Right forelimb (tissue), 1 donor: ENCODE measurements around the gene ALKBH5.

ENCODE experiments used
- DNase-seq: peaks from one replicate; pipeline ENCODE4 v3.0.0-alpha.2; 2018

Gene ALKBH5

DNA sequence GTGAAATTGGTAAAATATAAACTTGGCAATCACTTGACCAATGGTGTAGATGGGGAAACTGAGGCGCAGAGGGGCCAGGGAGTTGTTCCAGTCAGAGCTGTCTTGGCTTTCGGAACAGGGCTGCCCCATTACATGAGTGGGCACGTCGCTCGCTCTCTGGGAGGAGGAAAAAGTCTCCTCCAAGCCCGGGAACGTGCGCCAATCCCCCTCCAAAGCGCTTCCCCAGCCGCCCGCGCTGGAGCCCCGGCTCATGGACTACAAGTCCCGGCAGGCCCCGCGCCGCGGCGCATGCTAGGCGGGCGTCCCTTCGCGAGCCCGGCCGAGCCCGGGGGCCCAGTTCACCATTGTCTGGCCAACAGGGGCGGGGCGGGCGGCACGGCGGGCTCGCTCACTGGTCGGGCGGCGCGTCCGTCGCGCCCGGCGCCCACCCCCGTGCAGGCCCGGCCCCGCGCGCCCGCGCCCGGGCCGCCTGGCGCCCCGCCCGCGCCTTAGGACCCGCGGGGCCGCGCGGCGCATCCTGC is 41.6 kb downstream of the ALKBH5 start, which contains the start of gene LLGL1:
TSS of gene LLGL1 (plus strand) at position 515 of the 521 bp plus-strand sequence. CDS start 48 bp downstream, outside the sequence.
- DNase-seq, result peak; percentile 99

DNA sequence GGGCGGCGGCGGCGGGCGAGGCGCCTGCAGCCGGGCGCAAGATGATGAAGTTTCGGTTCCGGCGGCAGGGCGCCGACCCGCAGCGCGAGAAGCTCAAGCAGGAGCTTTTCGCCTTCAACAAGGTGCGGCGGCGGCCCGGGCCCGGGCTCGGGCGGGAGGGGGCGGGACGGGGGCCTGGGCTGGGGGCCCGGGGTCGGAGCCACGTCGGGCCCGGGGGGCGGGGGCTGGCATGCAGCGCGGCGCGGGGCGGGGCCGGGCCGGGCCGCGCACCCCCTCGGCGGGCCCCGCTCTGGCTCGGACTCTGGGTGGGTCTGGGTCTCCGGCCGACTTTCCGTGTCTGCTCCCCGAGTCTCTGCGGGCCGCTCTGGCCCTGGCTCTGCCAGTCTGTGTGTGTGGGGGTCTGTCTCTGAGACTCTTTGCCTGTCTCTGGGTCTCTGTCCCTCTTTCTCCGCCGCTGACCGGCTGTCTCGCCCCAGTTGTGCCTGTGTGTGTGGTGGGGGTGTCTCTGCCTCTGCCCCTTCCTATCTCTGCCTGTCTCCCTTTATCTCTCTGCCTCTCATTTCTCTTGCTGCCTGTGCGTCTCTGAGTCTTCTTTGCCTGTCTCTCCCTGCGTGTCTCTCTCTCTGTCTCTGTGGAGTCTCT is 42.1 kb downstream of the ALKBH5 start:
- peak; percentile 79 for DNase-seq

DNA sequence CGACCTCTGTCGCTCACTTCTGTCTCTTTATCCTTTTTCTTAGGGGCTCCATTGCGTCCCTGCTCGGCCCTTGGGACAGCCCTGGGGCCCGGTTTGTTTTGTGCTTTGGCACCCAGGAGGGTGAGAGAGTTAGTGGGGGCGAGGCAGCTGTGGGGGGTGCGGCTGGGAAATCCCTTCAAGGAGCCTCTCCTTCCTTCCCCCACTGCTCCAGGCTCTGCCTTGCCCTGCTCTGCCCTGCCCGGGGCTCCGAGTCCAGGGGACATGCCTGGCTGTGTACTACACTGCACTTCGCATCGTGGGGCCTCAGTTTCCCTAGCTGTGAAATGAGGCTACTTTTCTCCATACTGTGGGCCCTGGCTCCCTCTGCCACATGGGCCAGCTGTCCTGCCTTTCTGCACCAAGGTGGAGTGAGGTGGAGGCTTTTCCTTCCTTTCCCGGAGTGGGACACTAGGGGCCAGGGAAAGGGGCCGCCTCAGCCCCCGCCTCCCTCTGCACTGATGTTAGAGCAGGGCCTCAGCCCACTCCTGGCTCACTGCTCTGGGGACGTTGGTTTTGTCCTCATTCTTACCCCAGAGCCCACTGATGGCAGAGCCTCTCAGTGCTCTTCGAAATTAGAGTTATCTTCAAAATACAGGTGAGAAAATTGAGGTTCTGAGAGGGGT is 42.8 kb downstream of the ALKBH5 start:
- no peak for DNase-seq

DNA sequence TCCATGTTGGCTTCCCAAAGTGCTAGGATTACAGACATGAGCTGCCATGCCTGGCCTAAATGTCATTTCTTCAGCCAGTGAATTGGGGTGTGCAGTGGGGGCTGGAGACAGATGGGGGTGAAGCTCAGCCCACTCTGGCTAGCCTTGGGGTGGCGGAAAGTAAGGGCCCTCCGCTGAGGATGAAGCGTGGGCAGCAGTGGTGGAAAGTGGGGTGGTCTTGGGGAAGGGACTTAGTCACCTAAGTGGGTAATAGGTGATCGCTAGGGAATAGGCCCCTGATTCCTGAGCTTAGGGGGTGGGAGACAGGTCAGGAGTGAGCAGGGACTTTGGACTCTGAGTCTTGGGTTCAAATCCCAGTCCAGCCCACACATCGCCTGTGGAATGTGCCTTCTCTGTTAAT is 44.0 kb downstream of the ALKBH5 start:
- DNase-seq, result no peak

DNA sequence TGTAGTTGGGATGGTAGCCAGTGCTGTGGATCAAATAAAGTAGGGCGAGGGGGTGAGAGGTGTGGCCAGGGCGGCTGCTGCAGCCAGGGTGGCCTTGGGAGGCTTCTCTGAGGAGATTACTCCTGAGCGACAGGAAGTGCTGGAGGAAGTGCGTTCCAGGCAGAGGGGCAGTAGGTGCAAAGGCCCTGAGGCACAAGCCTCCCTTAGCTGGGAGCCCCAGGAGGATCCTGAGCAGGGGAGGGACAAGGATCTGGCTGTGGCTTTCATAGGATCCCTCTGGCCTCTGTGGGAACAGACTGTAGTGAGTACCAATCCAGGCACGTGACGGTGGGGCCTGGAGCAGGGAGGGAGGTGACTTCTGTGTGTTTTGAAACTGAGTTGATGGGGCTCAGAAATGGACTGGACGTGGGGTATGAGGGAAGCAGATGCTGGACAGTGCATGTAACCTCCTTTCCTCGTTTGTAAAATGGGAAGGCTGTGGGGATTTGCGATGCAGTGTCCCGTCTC is 44.6 kb downstream of the ALKBH5 start:
- no peak for DNase-seq

DNA sequence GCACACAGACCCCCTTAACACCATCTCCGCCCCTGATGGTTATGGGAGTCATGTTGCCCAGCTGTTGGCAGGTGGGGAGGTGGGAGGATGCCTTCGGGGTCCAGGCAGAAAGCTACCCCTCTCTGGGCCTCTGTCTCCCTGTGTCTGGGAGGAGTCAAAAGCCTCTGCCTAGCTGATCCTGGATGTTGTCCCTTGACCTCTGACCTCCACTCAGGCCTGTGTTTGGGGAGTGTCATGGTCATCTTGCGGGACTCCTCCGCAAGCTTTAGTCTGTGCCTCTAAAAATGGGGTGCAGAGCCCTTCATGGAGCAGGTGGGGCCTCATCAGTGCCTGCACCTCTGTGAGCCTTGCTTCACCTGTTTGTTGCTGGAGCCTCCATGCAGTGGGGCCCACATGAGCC is 45.6 kb downstream of the ALKBH5 start:
- no peak for DNase-seq

DNA sequence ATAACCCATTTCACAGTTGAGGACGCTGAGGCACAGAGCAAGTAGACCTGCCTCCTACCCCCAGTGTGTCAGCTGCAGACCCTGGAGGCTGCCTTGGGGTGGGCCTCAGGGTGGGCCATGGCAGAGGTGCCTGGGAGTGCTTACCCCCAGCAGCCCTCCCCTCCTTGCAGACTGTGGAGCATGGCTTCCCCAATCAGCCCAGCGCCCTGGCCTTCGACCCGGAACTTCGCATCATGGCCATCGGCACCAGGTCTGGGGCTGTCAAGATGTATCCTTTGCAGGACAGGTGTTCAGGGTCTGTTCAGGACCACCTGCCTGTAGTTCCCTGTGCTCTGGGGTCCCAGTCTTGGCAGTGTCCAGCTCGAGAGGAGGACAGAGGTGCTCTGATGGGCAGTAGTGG is 46.1 kb downstream of the ALKBH5 start:
- no peak for DNase-seq

DNA sequence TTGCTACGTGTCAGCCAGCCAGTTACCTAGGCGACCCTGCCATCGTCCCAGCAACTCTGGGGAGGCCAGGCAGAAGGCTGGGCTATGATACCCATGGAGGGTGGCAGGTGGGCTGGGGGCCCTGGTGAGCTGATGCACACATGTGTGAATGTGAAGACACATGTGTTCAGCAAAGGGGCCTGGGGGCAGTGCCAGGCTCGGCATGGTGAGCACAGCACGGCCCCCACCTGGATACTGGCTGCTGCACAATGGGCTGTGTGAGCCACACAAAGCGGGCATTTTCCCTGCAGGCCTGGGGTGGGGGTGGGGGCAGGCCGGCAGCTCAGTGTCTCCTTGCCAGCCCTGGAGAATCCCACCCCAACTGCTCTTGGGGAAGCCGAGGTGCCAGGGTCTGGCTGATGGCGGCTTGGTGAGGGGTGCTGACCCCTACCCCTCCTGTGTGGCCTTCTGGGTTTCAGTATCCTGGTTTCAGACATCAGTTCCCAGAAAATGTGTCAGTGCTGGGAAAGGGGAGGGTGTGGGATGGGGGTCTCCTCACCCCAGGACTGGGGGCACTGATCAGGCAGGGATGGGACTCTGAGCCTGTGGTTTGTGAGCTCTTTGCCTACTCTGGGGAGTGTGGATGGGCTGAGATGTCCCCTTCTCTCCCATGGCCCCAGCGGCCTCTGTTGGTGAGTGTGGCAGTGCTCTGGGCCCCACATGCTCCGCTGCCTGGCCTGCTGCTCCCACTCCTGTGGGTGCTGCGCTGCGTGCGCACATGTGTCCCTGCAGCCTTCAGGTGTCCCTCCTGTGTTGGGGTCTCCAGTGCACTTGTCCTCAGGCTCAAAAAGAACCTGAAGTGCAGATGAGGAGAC is 46.9 kb downstream of the ALKBH5 start:
- no peak for DNase-seq

DNA sequence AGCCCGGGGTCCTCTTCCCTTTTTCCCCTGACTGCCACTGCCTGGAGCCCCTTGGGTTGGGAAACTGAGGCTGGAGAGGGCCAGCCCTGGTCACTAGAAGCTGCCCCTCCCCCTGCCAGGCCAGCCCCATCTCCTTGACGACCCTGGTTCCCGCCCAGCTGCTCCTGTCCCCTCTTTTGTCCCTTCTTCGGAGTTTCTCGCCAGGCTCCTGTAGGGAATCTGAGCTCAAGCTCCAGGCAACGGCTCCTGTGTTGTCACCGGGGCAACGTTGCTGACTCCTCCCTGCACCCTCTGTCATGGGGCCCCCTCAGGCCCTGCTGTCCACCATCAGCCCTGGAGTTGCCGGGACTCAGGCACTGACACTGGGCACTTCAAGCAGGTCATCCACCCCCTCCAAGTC is 47.5 kb downstream of the ALKBH5 start:
- no peak for DNase-seq

DNA sequence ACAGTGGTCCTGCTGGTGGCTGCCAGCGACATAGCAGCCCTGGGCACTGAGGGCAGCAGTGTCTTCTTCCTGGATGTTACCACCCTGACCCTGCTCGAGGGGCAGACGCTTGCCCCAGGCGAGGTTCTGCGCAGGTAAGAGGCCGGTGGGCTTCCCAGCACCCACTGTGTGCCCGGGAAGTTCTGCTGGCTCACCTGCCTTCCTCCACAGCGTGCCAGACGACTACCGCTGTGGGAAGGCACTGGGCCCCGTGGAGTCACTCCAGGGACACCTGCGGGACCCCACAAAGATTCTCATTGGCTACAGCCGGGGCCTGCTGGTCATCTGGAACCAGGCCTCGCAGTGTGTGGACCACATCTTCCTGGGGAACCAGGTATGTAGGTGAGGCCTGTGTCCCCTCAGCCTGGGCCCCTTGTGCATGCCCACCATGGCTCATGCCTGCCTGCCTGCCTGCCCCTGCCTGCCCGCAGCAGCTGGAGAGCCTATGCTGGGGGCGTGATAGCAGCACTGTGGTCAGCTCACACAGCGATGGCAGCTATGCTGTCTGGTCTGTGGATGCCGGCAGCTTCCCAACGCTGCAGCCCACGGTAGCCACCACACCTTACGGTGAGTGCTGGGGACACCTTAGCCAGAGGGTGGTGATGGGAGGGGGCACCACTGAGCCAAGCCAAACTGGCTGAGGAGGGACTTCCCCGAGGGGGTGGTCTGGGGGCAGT is 50.3 kb downstream of the ALKBH5 start:
- DNase-seq, result no peak

DNA sequence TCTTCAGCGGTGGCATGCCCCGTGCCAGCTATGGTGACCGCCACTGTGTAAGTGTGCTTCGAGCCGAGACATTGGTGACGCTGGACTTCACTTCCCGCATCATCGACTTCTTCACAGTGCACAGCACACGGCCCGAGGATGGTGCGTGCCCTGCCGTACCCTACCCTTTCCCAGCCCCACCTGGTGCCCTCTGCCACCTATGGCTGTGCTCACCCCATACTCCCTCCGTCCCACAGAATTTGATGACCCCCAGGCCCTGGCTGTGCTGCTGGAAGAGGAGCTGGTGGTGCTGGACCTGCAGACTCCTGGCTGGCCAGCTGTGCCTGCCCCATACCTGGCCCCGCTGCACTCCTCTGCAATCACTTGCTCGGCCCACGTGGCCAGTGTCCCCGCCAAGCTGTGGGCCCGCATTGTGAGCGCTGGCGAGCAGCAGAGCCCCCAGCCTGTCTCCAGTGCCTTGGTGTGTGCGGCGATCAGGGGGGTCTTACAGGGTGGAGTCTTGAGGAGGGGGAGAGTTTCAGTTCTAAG is 51.3 kb downstream of the ALKBH5 start:
- no peak for DNase-seq

DNA sequence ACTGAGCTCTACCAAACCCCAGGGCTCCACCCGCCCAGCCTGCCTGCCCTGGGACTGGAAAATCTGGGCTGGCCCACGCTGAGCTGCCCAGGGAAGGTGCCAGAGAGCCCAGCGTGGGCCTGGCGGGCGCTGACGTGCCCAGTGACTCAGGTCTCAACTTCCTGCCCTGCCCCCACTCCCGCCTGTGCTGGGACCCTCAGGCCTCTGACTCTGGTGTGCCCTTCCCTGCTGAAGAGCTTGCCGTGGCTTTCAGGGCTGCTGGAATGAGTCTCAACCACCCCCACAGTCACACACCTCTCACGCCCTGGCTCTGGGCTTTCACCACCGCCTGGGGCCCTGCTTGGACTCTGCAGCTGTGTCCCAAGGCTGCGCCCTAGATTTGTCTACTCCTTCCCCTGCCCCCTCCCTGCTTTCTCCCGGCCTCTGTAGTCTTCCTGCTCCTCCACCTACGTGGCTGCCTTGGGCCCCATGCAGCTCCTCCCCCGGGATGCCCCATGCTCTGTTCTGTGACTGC is 52.2 kb downstream of the ALKBH5 start:
- no peak for DNase-seq

DNA sequence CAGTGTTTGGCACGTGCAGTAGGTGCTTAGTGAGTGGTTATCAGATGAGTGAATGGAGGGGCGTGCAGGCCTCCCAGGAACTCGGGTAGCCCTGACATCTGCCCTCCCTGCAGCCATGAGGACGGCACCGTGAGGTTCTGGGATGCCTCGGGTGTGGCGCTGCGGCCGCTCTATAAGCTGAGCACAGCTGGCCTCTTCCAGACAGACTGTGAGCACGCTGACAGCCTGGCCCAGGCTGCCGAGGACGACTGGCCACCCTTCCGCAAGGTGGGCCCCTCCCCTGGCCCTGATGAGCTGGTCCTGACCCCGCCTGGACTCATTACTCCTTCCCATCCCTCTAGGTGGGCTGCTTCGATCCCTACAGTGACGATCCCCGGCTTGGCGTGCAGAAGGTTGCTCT is 52.9 kb downstream of the ALKBH5 start:
- no peak for DNase-seq

DNA sequence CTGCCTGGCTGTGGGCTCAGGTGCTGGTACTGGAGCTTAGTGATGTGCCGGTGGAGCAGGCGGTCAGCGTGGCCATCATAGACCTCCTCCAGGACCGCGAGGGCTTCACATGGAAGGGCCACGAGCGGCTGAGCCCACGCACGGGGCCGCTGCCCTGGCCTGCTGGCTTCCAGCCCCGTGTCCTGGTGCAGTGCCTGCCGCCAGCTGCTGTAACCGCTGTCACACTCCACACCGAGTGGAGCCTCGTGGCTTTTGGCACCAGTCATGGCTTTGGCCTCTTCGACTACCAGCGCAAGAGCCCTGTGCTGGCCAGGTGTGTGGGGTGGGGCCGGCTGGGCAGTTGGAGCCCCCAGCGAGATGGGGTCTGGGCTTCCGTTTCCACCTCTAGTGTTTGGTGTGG is 53.8 kb downstream of the ALKBH5 start:
- no peak for DNase-seq

DNA sequence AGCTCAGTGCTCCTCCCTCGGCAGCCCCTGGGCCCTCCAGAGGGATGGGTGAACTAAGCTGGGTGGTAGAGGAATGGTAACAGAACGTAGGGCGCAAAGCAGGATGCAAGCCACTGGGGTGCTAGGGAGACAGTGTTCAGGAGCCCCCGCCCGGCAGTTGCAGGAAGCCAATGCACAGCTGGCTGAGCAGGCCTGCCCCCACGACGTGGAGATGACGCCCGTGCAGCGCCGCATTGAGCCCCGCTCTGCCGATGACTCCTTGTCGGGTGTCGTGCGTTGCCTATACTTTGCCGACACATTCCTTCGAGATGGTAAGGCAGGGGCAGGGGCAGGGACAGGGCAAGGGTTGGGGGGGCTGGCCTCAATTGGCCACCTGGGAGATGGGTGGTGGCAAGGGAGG is 54.7 kb downstream of the ALKBH5 start:
- no peak for DNase-seq

DNA sequence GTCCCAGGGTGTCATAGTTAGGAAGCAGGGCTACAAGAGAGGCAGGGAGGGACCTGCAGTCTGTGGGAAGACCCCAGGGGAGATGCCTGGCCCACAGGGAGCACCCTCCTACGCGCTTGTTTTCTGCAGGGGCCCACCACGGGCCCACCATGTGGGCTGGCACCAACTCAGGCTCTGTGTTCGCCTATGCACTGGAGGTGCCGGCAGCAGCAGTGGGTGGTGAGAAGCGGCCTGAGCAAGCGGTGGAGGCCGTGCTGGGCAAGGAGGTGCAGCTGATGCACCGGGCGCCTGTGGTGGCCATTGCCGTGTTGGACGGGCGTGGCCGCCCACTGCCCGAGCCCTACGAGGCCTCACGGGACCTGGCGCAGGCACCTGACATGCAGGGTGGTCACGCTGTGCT is 56.8 kb downstream of the ALKBH5 start:
- DNase-seq, result no peak

DNA sequence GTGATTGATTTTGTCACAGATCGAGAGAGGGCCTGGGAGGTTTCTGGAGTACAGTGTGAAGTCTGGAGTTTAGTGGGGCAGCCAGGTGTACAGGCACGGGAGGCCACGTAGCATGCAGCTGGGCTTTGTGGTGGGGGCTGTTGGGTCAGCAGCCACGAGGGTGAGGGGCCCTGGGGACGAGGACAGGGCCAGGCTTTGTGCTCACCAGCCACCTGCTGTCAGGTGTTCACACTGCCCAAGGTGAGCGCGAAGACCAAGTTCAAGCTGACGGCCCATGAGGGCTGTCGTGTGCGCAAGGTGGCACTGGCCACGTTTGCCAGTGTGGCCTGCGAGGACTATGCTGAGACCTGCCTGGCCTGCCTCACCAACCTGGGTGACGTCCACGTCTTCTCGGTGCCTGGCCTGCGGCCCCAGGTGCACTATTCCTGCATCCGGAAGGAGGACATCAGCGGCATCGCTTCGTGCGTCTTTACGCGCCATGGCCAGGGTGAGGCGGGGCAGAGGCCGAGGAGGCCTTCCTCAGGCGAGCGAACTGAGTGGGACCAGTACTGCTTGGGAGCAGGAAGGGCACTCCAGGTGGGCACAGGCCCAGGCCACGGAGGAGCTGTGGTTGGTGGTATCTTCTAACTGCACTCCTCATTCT is 57.7 kb downstream of the ALKBH5 start:
- DNase-seq, result no peak

DNA sequence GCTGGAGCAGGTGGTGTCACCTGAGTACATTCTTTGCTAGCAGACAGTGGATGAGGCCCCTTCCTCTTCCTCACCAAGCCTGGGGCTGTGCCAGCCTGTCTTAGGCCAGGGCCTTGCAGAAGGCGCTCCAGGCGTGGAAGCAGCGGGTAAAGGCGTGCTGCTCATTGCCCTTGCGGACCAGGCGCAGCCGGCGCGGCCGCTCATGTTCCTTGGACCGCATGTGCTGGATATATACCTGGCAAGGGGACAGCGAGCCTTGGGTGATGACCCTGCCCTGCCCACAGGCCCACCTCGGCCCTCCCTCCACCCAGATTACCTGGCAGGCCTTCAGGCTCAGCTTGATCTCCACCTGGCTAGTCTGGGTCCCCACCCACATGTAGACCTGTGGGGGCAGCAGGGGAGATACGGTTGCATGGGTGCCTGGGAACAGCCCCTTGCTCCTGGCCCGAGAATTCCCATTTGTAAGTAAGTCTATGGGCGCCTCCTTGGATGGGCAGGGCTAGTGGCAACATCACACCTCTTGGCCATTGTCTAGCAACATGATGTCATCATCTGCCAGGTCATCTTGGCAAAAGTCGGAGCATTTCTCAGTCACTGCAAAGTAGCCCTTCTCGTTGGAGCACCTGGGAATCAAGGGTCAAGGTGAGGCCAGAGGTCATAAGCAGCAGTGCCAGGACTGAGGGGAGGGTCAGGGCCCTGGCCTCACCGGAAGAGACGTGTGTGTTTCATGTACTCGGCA is 61.6 kb downstream of the ALKBH5 start:
- DNase-seq, result no peak

DNA sequence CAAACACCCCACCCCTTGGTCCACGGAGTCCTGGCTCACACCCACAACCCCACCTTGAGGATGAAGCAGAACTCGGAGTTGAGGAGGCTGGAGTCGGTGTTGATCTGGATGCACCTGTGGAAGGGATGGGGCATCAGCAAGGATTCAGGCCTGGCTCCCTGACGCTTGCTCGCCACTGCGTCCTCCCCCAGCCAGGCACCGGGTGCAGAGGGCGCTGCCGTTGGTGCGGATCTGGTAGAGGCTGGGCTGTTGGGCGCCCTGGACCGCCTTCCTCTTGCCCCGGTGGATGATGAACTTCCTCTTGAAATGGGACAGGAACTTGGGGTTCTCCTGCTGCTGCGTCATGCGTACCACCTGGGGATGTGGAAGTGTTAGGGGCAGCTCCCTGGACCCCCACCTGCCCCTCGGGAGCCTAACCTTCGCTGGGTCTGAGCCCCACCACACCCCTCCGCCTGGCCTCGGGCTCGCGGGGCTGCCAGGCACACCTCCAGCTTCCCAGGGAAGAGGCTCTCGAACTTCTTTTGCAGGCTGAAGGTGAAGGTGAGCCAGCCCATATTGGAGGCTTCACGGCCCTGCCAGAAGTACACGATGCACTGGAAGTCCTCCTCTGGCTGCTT is 62.6 kb downstream of the ALKBH5 start:
- no peak for DNase-seq

DNA sequence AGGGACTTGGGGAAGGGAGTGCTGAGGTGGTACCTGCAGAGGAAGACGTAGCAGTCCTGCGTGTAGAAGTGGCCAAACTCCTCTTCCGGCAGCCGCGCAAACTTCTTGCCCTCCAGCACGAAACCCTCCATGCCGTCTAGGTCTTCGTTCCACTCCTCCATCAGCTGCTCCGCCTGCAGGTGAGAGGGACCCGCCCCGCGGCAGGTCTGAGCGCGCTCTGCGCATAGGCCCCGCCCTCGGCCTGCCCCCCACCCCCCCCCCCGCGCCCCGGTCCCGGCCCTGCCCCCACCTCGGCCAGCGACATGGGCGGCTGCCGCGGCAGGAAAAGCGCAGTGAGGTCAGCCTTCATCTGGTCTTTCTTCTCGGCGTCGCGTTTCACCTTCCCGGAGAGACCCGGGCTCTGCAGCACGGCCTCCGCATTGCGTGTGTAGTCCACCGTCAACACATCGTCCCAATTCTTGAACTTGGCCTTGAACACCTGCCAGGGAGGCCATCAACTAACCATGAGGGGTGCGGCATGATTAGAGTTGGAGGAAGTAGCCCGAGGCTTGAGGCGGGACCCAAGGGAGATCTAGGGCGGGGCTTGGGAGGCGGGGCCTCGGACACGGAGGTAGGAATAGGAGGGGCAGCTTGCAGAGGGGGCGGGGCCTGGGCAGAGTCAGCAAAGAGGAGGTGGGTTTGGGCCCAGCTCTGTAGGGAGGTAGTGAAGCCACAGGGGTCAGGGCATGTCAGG is 63.4 kb downstream of the ALKBH5 start:
- no peak for DNase-seq
